Astrocyte of the hippocampus (primary cell): Measurements from ENCODE around the gene NPC1L1.
A peak's percentile ranks its signal among the peaks of the same experiment; 100 is the strongest.

ENCODE experiments used
- DNase-seq: peaks from one replicate; pipeline ENCODE4 v3.0.0; 2011; ENCODE audit warnings: low read depth, low spot score

The NPC1L1 gene

DNA sequence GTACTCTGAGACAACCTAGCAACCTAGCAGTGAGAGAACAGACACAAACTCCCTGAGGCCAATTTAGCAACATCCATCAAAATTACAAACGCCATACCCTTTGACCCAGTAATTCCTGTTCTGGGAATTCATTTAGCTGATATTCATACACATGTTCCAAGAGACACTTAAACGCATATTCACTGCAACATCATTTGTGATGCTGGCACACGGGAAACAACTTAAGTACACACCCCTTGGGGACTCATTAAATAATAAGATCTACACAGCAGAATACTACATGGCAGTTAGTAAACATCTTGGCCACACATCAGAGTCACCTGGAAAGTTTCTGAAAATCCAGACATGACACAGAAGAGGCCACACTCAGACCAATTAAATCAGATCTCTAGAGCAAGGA, 68.3 kb downstream of the NPC1L1 start:
- DNase-seq: no peak

DNA sequence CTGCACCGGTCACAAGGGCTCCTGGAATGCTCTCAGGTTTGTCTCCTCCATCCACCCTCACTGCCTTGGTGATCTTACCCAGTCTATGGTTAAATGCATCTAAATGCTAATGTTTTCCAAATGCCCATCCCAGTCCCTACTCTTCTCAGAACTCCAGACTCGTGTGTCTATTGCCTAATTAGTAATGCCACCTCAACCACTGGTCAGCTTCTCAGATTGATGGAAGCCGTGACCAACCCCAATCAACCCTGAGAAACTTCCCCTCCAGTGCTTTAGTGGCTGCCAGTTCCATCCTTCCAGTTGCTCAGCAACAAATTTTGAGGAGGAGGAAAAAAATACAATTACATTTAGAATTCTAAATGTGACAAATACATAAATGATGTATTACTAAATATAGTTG, 69.3 kb downstream of the NPC1L1 start:
- DNase-seq: no peak

DNA sequence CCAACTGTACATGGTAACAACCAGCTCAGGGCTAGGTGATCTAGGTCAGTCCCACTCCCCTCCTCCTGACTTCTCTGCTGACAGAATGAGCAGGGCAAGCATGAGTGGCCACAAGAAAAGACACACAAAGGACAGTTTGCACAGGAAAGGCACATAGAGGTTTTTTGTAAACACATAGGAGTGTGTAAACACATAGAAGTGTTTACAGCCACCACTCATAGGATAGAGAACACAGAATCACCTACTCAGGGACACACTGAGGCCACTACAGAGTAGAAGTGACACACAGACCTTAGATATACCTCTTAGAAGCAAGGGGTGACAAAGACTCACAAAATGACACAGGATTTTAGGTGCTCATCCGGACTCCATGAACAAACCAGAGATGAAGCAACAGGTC, 69.7 kb downstream of the NPC1L1 start:
- no peak for DNase-seq

DNA sequence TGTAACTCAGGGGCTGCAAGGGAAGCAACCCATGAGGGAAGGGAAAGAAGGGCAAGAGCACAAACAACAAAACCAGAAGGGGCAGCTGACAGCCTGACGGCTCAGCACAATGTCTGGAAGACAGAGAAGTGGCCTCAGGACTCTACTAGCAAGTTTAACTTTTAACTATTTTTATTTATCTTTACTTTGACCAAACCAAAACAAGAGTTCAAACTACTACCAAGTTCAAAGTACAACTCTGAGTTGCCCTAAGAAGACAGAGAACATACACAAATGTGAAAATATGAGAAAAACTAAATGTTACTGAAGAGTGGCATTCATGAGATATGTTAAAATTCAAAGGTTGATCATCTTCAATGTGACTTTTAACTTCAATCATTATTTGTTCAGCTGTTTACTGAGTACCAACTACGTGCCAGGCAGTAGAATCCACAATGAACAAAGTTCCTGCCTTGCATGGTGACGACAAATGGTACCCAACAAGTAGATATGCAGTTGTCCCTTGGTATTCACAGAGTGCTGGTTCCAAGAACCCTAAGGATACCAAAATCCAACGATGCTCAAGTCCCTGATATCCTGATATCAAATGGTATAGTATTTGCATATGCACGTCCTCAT, 70.4 kb downstream of the NPC1L1 start:
- no peak for DNase-seq

DNA sequence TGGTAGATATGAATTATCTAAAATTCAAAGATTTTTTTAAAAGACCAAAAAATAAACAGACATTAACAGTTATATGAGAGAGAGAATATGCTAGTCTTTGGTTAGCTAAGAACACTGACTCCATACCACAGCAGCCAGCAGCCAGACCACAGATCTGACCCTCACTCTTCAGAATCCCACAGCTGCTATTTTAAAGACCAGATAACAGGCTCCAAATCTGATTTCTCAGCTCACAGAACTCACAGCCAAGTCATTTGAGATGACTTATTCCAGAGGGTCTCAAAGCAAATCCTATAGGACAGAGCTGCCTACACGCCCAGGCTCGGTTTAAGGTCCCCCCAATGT, 71.0 kb downstream of the NPC1L1 start:
- peak; percentile 44 for DNase-seq

DNA sequence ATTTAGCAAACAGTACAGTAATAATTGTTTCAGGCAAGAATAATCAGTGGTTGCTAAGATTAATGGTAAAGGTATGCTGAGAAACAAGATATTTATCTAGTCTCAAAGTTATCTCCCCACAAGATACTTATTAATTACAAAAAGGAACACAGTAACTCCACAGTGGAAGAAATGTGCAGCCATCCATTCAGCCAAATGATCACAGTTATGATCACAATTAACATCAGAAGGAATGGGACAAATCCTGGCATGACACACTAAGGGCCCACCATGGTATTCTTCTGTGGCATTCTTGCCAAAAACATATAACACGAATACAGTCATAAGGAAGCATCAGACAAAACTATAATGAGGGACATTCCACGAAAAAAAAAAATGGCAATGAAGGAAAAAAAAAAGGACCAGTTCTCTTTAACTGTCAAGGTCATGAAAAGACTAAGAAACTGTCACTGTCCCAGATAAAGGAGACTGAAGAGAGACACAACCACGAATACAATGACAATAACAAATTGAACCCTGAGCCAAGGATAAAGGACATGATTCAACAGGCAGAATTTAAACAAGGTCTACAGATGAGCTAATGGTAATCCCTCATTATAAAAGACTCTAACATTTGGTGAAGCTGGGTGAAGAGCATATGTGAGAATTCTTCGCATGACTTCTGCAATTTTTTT, 71.5 kb downstream of the NPC1L1 start:
- no peak for DNase-seq

DNA sequence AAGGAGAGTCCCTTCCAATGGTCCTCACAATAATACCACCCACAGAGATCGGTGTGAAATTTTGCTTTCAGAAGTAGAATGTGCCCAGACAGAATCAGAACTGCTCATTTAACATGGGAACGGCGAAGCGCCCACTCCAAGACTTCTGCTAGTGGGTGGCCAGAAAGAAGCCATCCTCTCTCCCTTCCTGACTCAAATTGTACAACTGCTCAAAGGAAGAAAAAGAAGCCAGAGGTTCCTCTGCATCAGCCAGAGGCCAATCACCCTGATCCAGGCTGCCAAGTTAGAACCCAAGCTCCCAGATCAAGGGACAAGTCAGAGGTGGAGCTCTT, 73.9 kb downstream of the NPC1L1 start:
- no peak for DNase-seq

DNA sequence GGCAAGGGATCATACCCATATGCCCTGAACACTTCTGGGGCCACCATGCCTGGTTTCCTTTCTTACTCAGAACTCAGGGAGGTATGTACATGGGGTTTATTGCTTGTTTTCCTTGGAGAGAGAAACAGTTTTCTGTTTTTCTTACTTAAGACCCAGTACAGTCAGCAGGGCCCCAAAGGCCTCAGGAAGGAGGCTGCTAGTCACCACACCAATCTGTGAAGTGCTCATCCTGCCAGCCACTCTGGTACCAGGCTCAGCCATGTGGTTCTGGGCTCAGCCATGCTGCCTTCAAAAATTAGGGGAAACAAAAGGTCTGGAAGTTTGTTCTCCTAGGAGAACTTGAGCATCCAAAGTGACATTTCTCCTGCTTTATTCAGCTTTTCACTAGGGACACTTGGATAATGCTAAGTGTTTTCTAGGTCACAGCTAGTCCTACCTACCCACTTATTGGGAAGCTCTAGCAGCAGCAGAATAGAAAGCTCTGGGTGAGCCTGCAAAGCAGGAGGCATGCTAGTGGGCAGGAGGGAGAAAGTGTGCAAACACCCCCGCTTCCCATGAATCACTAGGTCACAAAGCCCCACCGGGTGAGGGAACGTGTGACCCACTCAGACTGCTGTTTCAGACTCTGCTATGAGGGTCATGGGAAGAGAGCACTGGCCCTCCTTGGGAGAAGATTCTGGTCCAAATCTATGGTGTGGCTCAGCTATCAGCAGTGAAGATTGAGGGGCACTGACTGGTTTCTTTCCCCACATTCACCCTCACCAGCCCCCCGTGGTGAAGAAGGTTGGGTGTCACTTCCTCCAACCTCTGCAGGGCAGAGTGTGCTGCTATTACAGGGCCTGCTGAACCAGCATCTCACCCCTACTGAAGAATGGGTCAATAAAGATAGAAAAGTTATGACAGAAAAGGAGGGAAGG, 74.6 kb downstream of the NPC1L1 start:
- peak; percentile 48 for DNase-seq

DNA sequence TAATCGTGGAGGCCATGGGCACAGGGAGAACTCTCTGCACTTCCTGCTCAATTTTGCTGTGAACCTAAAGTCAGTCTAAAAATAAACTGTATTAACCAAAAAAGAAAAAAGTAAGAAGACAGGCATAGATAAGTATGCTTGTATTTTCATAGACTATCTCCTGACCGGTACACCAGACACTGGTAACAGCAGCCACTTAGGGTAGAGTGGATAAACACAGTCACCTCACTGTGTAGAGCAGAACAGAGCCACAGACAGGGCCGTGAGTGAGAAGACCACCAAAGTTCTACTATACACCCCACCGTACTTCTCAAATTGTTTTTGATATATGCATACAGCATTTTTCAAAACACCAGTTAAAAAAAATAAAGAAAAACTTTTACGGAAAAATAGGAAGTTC, 75.6 kb downstream of the NPC1L1 start:
- DNase-seq: no peak

DNA sequence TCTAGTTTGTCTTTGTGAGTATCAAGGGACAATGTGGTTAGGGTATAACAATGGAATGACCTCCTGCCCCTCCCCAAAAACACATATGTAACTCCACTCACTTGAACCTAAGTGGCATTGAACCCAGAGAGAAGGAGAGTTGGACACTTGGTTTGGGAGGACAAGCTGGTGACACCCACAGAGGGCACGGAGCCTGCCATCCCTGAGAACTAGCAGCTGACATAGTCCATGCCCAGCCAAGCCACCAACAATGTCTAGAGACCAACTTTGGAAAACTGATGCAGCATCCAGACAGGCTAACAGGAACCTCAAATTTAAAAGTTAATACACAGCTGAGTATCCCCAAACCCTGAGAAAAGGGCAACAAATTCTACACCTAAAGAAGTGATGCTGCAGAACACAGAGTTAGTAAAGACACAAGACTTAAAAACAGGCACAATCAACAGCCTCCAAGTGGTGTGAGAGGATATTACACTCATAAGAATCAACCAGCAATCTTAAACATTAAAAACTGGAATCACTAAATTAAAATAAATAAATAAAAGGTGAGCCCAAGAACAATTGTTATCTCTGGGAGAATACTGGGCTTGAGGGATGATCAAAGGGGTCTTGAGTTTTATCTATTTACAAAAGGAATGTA, 77.8 kb downstream of the NPC1L1 start:
- DNase-seq: no peak
